Loucy (cell line): ENCODE data around the gene BRI3.

ENCODE experiments used
- H2AFZ ChIP-seq: fragments of 200-600 bp; sonication (generic); 2 replicates; pipeline ENCODE4 v1.6.0; 2016; ENCODE audit warnings: antibody characterized with exemption, mild to moderate bottlenecking, low read length, moderate library complexity
- H3F3A ChIP-seq: fragments of 200-600 bp; 2 replicates; pipeline ENCODE4 v1.6.0; 2016; ENCODE audit warnings: antibody characterized with exemption, low read depth, mild to moderate bottlenecking
- H3K27me3 ChIP-seq: fragments of 200-600 bp; sonication (generic); 2 replicates; pipeline ENCODE4 v1.6.1; 2014; ENCODE audit warnings: low read length, mild to moderate bottlenecking; ENCODE audit not compliant: insufficient read depth, poor library complexity, severe bottlenecking
- H3K36me3 ChIP-seq: fragments of 200-600 bp; sonication (generic); 2 replicates; pipeline ENCODE4 v1.6.1; 2016; ENCODE audit warnings: low read length; ENCODE audit not compliant: insufficient read depth
- H3K4me1 ChIP-seq: fragments of 200-600 bp; sonication (generic); 2 replicates; pipeline ENCODE4 v1.5.1; 2014; ENCODE audit warnings: low read length, mild to moderate bottlenecking; ENCODE audit not compliant: insufficient read depth, poor library complexity, severe bottlenecking
- H3K4me2 ChIP-seq: fragments of 200-600 bp; sonication (generic); 2 replicates; pipeline ENCODE4 v1.6.0; 2014; ENCODE audit warnings: antibody characterized with exemption, low read length, low read depth, mild to moderate bottlenecking; ENCODE audit not compliant: poor library complexity, severe bottlenecking
- H3K4me3 ChIP-seq: fragments of 200-600 bp; sonication (generic); 2 replicates; pipeline ENCODE4 v1.5.1; 2014; ENCODE audit warnings: low read length, mild to moderate bottlenecking, mixed read lengths; ENCODE audit not compliant: poor library complexity, severe bottlenecking
- H3K79me2 ChIP-seq: fragments of 200-600 bp; sonication (generic); 2 replicates; pipeline ENCODE4 v1.6.1; 2014; ENCODE audit warnings: low read length; ENCODE audit not compliant: insufficient read depth
- H3K9ac ChIP-seq: fragments of 200-600 bp; sonication (generic); 2 replicates; pipeline ENCODE4 v1.6.0; 2014; ENCODE audit warnings: mild to moderate bottlenecking, low read depth, low read length, moderate library complexity; ENCODE audit not compliant: poor library complexity, severe bottlenecking
- H3K9me2 ChIP-seq: fragments of 200-600 bp; sonication (generic); replicated peaks from 2 replicates; pipeline ENCODE4 v1.6.1; 2016; ENCODE audit warnings: low read depth, low read length, mixed read lengths
- H3K9me3 ChIP-seq: fragments of 200-600 bp; sonication (generic); 2 replicates; pipeline ENCODE4 v1.6.1; 2014; ENCODE audit warnings: mild to moderate bottlenecking, antibody characterized with exemption, low read length, low read depth; ENCODE audit not compliant: insufficient read depth
- H4K20me1 ChIP-seq: fragments of 200-600 bp; sonication (generic); 2 replicates; pipeline ENCODE4 v1.6.0; 2014; ENCODE audit warnings: antibody characterized with exemption, low read length, mild to moderate bottlenecking; ENCODE audit not compliant: insufficient read depth, poor library complexity, severe bottlenecking
- EZH2phosphoT487 ChIP-seq: fragments of 200-600 bp; IDR thresholded peaks from 2 replicates; pipeline ENCODE4 v1.6.1; 2018; ENCODE audit warnings: antibody characterized with exemption, mild to moderate bottlenecking, moderate library complexity, borderline replicate concordance
- TF ChIP-seq, protein P1 (sequence below): fragments of 200-600 bp; sonication (generic); conservative IDR thresholded peaks from 2 replicates; pipeline ENCODE4 v1.5.1; 2014; ENCODE audit warnings: mild to moderate bottlenecking, antibody characterized with exemption, low read length

Gene BRI3

DNA sequence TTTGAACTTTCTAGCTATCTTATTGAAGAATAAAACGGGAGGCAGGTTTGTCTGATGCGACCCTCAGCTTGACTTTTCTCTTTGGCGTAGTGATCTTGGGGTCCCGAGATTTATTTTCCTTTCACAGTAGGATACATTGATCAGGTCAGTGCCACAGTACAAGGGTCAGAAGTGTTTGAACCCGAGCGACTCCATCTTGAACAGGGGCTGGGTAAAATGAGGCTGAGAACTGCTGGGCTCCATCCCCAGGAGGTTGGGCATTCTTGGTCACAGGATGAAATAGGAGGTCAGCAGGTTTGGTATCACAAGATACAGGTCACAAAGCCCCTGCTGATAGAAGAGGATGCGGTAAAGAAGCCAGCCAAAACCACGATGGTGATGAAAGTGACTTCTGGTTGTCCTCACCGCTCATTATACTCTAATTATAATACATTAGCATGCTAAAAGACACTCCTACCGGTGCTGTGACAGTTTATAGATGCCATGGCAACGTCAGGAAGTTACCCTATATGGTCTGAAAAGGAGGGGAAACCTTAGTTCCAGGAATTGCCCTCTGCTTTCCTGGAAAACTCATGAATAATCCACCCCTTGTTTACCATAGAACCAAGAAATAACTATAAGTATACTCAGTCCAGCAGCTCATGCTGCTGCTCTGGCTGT, 26.4 kb upstream of the BRI3 start:
- Histone ChIP-seq H3K9me2 (no peaks in the 10 kb centered on the region), H3K4me3 (no peak overlapping the region), H2AFZ (no peak overlapping the region), H3K9ac (no peak overlapping the region), H3K9me3 (no peaks in the 10 kb centered on the region), H3K36me3 (no peaks in the 10 kb centered on the region), H3K79me2 (peaks cover 33% of the 10 kb centered on the region), H3K4me1 (peaks cover 19% of the 10 kb centered on the region), H3K27me3 (no peaks in the 10 kb centered on the region), H3K4me2 (no peak overlapping the region), H3F3A (no peaks in the 10 kb centered on the region), H4K20me1 (peaks cover 16% of the 10 kb centered on the region)
- no peak for TF ChIP-seq EZH2phosphoT487
- TF ChIP-seq, protein P1, sequence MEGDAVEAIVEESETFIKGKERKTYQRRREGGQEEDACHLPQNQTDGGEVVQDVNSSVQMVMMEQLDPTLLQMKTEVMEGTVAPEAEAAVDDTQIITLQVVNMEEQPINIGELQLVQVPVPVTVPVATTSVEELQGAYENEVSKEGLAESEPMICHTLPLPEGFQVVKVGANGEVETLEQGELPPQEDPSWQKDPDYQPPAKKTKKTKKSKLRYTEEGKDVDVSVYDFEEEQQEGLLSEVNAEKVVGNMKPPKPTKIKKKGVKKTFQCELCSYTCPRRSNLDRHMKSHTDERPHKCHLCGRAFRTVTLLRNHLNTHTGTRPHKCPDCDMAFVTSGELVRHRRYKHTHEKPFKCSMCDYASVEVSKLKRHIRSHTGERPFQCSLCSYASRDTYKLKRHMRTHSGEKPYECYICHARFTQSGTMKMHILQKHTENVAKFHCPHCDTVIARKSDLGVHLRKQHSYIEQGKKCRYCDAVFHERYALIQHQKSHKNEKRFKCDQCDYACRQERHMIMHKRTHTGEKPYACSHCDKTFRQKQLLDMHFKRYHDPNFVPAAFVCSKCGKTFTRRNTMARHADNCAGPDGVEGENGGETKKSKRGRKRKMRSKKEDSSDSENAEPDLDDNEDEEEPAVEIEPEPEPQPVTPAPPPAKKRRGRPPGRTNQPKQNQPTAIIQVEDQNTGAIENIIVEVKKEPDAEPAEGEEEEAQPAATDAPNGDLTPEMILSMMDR = no peak

DNA sequence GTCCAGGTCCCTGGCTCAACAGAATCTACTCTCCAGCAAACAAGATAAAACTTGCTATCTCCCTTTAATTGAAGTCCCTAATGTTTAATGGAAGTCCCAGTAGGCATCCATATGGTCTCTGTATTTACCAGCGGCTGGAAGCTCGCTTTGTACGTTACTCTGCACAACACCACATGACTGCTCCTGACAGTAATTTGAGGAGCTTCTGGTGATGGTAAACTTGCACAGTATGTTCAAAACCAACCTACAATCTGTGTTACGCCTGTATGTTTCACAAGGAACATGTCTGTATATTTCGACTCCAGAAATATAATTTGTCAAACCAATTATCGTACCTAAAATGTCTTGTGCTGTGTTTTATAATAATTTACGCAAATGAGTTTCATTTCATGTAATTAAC, 25.1 kb upstream of the BRI3 start:
- Histone ChIP-seq H3K79me2 (peaks cover 28% of the 10 kb centered on the region), H3K4me1 (peaks cover 13% of the 10 kb centered on the region), H3K36me3 (no peaks in the 10 kb centered on the region), H3K4me2 (no peak overlapping the region), H2AFZ (no peak overlapping the region), H3K4me3 (no peak overlapping the region), H3K27me3 (no peaks in the 10 kb centered on the region), H3F3A (no peaks in the 10 kb centered on the region), H3K9me3 (no peaks in the 10 kb centered on the region), H4K20me1 (peaks cover 16% of the 10 kb centered on the region), H3K9ac (no peak overlapping the region), H3K9me2 (no peaks in the 10 kb centered on the region)
- TF ChIP-seq, protein P1 = no peak
- TF ChIP-seq EZH2phosphoT487 = no peak

DNA sequence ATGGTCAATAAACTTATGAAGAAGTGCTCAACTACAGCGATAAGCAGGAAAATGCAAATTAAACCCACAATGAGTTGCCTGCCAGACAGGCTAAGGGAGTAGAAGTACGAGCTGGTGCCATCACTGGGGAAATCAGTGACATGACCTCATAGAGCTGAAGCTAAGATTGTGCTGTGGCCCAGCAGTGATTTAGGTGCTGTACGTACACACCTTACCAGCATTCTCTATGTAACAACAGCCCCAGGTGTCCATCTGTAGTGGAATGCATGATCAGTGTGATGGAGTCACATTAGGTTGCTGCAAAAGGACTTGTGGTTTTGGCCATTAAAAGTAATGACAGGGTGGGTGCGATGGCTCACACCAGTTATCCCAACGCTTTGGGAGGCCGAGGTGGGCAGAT, 23.8 kb upstream of the BRI3 start:
- Histone ChIP-seq H2AFZ (no peak overlapping the region), H3K36me3 (no peaks in the 10 kb centered on the region), H3K4me3 (no peak overlapping the region), H3K9ac (no peak overlapping the region), H3K9me2 (no peaks in the 10 kb centered on the region), H3F3A (no peaks in the 10 kb centered on the region), H3K79me2 (peaks cover 17% of the 10 kb centered on the region), H3K27me3 (no peaks in the 10 kb centered on the region), H3K4me2 (no peak overlapping the region), H4K20me1 (peaks cover 11% of the 10 kb centered on the region), H3K4me1 (peaks cover 13% of the 10 kb centered on the region), H3K9me3 (no peaks in the 10 kb centered on the region)
- TF ChIP-seq EZH2phosphoT487 = no peak
- TF ChIP-seq, protein P1 = no peak
